IMR-90 (cell line): Measurements from ENCODE around the gene ICAM1. TPM values are rescaled to one million over a fixed set of nuclear protein-coding genes. Genes with fewer than 3 reads are reported as not detected.

Experiments
- ATAC-seq: fragments of 200-7000 bp; cut with Tn5 transposase; 2 replicates; pipeline ENCODE4 v1.9.1; 2020; ENCODE audit warnings: low read depth, mild to moderate bottlenecking, moderate library complexity
- BruUV-seq: library from RNA; stranded (reverse); fragments of 400-500 nt; replicated peaks from 2 replicates; lab custom pipeline; 2021; lab: Mats Ljungman, UMichigan
- CTCF ChIA-PET: fragments of 300-600 bp; formaldehyde crosslinking; extraction: SDS; loops from one replicate; lab custom pipeline; 2021; ENCODE audit warnings: antibody characterized with exemption; lab: Yijun Ruan, JAX
- POLR2A ChIA-PET: fragments of 300-600 bp; sonication (Branson Sonifier 250); formaldehyde crosslinking; loops from one replicate; lab custom pipeline; 2022; ENCODE audit warnings: antibody characterized with exemption; ENCODE audit not compliant: unreplicated experiment; lab: Charles Lee
- DNase-seq: peaks from one replicate; pipeline ENCODE4 v3.0.0; 2013
- H2AFZ ChIP-seq: replicated peaks from 2 replicates; pipeline ENCODE3; 2013; ENCODE audit warnings: low read length, mild to moderate bottlenecking; ENCODE audit not compliant: poor library complexity
- H2AK5ac ChIP-seq: 2 replicates; pipeline ENCODE4 v1.6.1; 2013; ENCODE audit warnings: low read depth, low read length, inconsistent platforms
- H2AK9ac ChIP-seq: replicated peaks from 2 replicates; pipeline ENCODE3; 2013; ENCODE audit warnings: mild to moderate bottlenecking, low read depth, low read length, moderate library complexity; ENCODE audit not compliant: poor library complexity
- H2BK120ac ChIP-seq: 2 replicates; pipeline ENCODE4 v1.6.1; 2013; ENCODE audit warnings: low read depth, low read length, inconsistent platforms
- H2BK15ac ChIP-seq: 3 replicates; pipeline ENCODE4 v1.6.1; 2013; ENCODE audit warnings: low read depth, low read length, inconsistent platforms
- H2BK20ac ChIP-seq: 2 replicates; pipeline ENCODE4 v1.6.1; 2013; ENCODE audit warnings: low read depth, mild to moderate bottlenecking, inconsistent platforms, low read length, moderate library complexity
- H2BK5ac ChIP-seq: 2 replicates; pipeline ENCODE4 v1.6.1; 2013; ENCODE audit warnings: mild to moderate bottlenecking, low read depth, low read length, inconsistent platforms; ENCODE audit not compliant: poor library complexity, severe bottlenecking
- H3K14ac ChIP-seq: replicated peaks from 2 replicates; pipeline ENCODE4 v1.6.1; 2013; ENCODE audit warnings: low read depth, low read length, inconsistent platforms
- H3K18ac ChIP-seq: 2 replicates; pipeline ENCODE4 v1.6.1; 2013; ENCODE audit warnings: low read depth, low read length, control low read depth
- H3K23ac ChIP-seq: 2 replicates; pipeline ENCODE4 v1.6.1; 2013; ENCODE audit warnings: low read depth, low read length, inconsistent platforms
- H3K27ac ChIP-seq: 2 replicates; pipeline ENCODE4 v1.5.1; 2013; ENCODE audit warnings: mild to moderate bottlenecking, control low read depth, low read length; ENCODE audit not compliant: insufficient read depth
- H3K27me3 ChIP-seq: 2 replicates; pipeline ENCODE4 v1.6.1; 2013; ENCODE audit warnings: low read length; ENCODE audit not compliant: control insufficient read depth, insufficient read depth
- H3K36me3 ChIP-seq: 2 replicates; pipeline ENCODE4 v1.6.1; 2013; ENCODE audit warnings: low read length, mixed read lengths; ENCODE audit not compliant: control insufficient read depth, insufficient read depth
- H3K4ac ChIP-seq: 2 replicates; pipeline ENCODE4 v1.6.1; 2013; ENCODE audit warnings: low read depth, low read length, inconsistent platforms
- H3K4me1 ChIP-seq: 2 replicates; pipeline ENCODE4 v1.6.1; 2013; ENCODE audit warnings: low read length, mixed read lengths; ENCODE audit not compliant: control insufficient read depth, insufficient read depth
- H3K4me2 ChIP-seq: 2 replicates; pipeline ENCODE4 v1.6.1; 2013; ENCODE audit warnings: low read depth, mild to moderate bottlenecking, control low read depth, low read length, moderate library complexity
- H3K4me3 ChIP-seq: 2 replicates; pipeline ENCODE4 v1.5.1; 2013; ENCODE audit warnings: low read depth, mild to moderate bottlenecking, control low read depth, low read length, moderate library complexity; ENCODE audit not compliant: insufficient read depth
- H3K56ac ChIP-seq: 2 replicates; pipeline ENCODE4 v1.6.1; 2013; ENCODE audit warnings: low read length, inconsistent platforms; ENCODE audit not compliant: insufficient read depth; ENCODE audit errors: extremely low read depth
- H3K79me1 ChIP-seq, 2 experiments: 2 replicates each; pipeline ENCODE4 v1.6.1; 2013; ENCODE audit warnings: low read length in 2 of 2, inconsistent platforms in 1 of 2, low read depth in 1 of 2
- H3K9ac ChIP-seq: 2 replicates; pipeline ENCODE4 v1.6.1; 2013; ENCODE audit warnings: low read depth, low read length, control low read depth
- H3K9me1 ChIP-seq: 2 replicates; pipeline ENCODE4 v1.6.1; 2013; ENCODE audit warnings: low read length, inconsistent platforms; ENCODE audit not compliant: insufficient read depth
- H3K9me3 ChIP-seq: 2 replicates; pipeline ENCODE4 v1.6.1; 2013; ENCODE audit warnings: low read length; ENCODE audit not compliant: control insufficient read depth, insufficient read depth
- H4K20me1 ChIP-seq: 2 replicates; pipeline ENCODE4 v1.6.1; 2013; ENCODE audit warnings: low read length, inconsistent platforms; ENCODE audit not compliant: insufficient read depth
- H4K5ac ChIP-seq: 2 replicates; pipeline ENCODE4 v1.6.1; 2013; ENCODE audit warnings: mild to moderate bottlenecking, low read depth, low read length, control low read depth
- H4K8ac ChIP-seq, 2 experiments: 2 replicates each; pipeline ENCODE4 v1.6.1; 2013; ENCODE audit warnings: low read depth in 2 of 2, low read length in 2 of 2, control low read depth in 1 of 2, inconsistent platforms in 1 of 2
- H4K91ac ChIP-seq: 2 replicates; pipeline ENCODE4 v1.6.1; 2013; ENCODE audit warnings: low read depth, low read length, inconsistent platforms; ENCODE audit not compliant: insufficient read depth
- CEBPB ChIP-seq: IDR thresholded peaks from 2 replicates; pipeline ENCODE4 v1.6.1; 2012; ENCODE audit warnings: low read depth, low read length, improper control_type of control experiment
- WGBS, 2 experiments: methylation state at CpG; one replicate each; pipeline versions ENCODE4 v1.1.5 to v1.1.7; 2013; ENCODE audit warnings: missing lambda C conversion rate in 2 of 2; ENCODE audit not compliant: insufficient read length in 1 of 2; ENCODE audit errors: extremely low coverage in 2 of 2; 5-methylcytosine and 5-hydroxymethylcytosine counted together
- dilution Hi-C: fragments of 300-500 bp; cut with HindIII; formaldehyde crosslinking; loops from one replicate; pipeline ENCODE4 v1.14.3; 2018; ENCODE audit warnings: low sequenced_read_pairs; ENCODE audit not compliant: unreplicated experiment
- in situ Hi-C: fragments of 300-500 bp; cut with MboI; formaldehyde crosslinking; loops from 3 replicates; pipeline ENCODE4 v1.14.3; 2019; ENCODE audit warnings: low sequenced_read_pairs, inconsistent platforms, mixed read lengths
- intact Hi-C: fragments of 100-400 bp; cut with micrococcal nuclease; formaldehyde crosslinking; loops from 2 replicates; pipeline ENCODE4 v1.10.0; 2022
- polyA plus RNA-seq, 3 experiments: library from polyadenylated mRNA; depleted of rRNA; stranded (reverse); fragments of >200 nt; gene quantifications; 2 replicates each; pipeline ENCODE4 v1.2.3, GENCODE V29; 2012; ENCODE audit warnings: low replicate concordance in 1 of 3
- total RNA-seq: library from RNA; depleted of rRNA; stranded (reverse); fragments of >200 nt; gene quantifications from 2 replicates; pipeline ENCODE4 v1.2.3, GENCODE V29; 2012

ICAM1 gene
- total and polyA plus RNA-seq, 2 of the 4 experiments (the other 2 are of a cell fraction), result 10.6 to 19.1 TPM

- H3K36me3 ChIP-seq, result peaks cover 2% of the 10 kb centered on the region; the same call in 1 of the 2 replicates
- no peak overlapping the region for H2AK5ac ChIP-seq
- H3K27me3 ChIP-seq, result no peaks in the 10 kb centered on the region
- H3K9me1 ChIP-seq, result peaks cover 8% of the 10 kb centered on the region; the same call in 1 of the 2 replicates
- H2BK5ac ChIP-seq, result no peak overlapping the region
- H3K23ac ChIP-seq, result no peak overlapping the region
- no peak overlapping the region for H4K91ac ChIP-seq
- H2AK9ac ChIP-seq, result peak overlapping the region; percentile 72
- H3K4me2 ChIP-seq, result no peak overlapping the region
- H3K14ac ChIP-seq, result no peak overlapping the region
- WGBS, 2 experiments, result 100% methylated on average over 1 of the region's 23 CpGs; no CpG with 5 or more reads in 1 of the 2 experiments
- no peak overlapping the region for H4K5ac ChIP-seq
- no peaks in the 10 kb centered on the region for H3K9me3 ChIP-seq
- no peak for TF ChIP-seq CEBPB
- H3K4me1 ChIP-seq, result peaks cover 9% of the 10 kb centered on the region
- ChIA-PET POLR2A (no interaction called here), CTCF (interaction anchor here (0.5 to 0.7 kb wide), 2 partner anchors 97 to 138 kb away, joined by 3 to 4 read pairs; partner anchors contain the start of gene TYK2)
- H3K27ac ChIP-seq, result no peak overlapping the region
- intact Hi-C loops (no loop called here), in situ Hi-C loops (no loop called here), dilution Hi-C loops (no loop called here)
- H3K9ac ChIP-seq, result no peak overlapping the region
- no peak overlapping the region for H3K56ac ChIP-seq
- H4K20me1 ChIP-seq, result no peaks in the 10 kb centered on the region
- no peak overlapping the region for H3K4me3 ChIP-seq
- no peak overlapping the region for H2BK15ac ChIP-seq
- BruUV-seq, result no TSS peak
- no peak overlapping the region for H2BK20ac ChIP-seq
- H2BK120ac ChIP-seq, result no peak overlapping the region
- H3K79me1 ChIP-seq, result no peaks in the 10 kb centered on the region
- H3K18ac ChIP-seq, result no peak overlapping the region
- no peak overlapping the region for H2AFZ ChIP-seq
- DNase-seq (no peak), ATAC-seq (no peak)
- no peak overlapping the region for H3K4ac ChIP-seq
- no peak overlapping the region for H4K8ac ChIP-seq
Observed at GRCh38 chr19:10283301-10284064, 12.6 kb downstream of the ICAM1 start.
